GM12891 (cell line): ENCODE measurements around the gene RGS14.

Experiments used
- DNase-seq: peaks from one replicate; pipeline ENCODE4 v3.0.0; 2011; ENCODE audit warnings: low spot score; ENCODE audit not compliant: insufficient read length
- FAIRE-seq: peaks from 2 replicates; lab custom pipeline; 2011; peaks lifted over from hg19 to GRCh38; lab: Jason Lieb, UNC
- PAX5 ChIP-seq: IDR thresholded peaks from 2 replicates; pipeline ENCODE4 v1.6.1; 2011; ENCODE audit warnings: low read length, moderate library complexity, mild to moderate bottlenecking; ENCODE audit not compliant: insufficient read depth, severe bottlenecking
- POLR2A ChIP-seq: IDR thresholded peaks from 2 replicates; pipeline ENCODE4 v1.6.1; 2011; ENCODE audit warnings: low read depth, low read length, control low read depth
- POLR2AphosphoS5 ChIP-seq: IDR thresholded peaks from 2 replicates; pipeline ENCODE4 v1.6.1; 2011; ENCODE audit warnings: low read depth, low read length, control low read depth
- POU2F2 ChIP-seq: IDR thresholded peaks from 2 replicates; pipeline ENCODE4 v1.6.1; 2011; ENCODE audit warnings: low read depth, mild to moderate bottlenecking, control low read depth, low read length, moderate library complexity
- SPI1 ChIP-seq: IDR thresholded peaks from 2 replicates; pipeline ENCODE4 v1.6.1; 2011; ENCODE audit warnings: low read depth, low read length, control low read depth
- TAF1 ChIP-seq: IDR thresholded peaks from 2 replicates; pipeline ENCODE4 v1.6.1; 2011; ENCODE audit warnings: low read depth, low read length, control low read depth

RGS14 gene

DNA sequence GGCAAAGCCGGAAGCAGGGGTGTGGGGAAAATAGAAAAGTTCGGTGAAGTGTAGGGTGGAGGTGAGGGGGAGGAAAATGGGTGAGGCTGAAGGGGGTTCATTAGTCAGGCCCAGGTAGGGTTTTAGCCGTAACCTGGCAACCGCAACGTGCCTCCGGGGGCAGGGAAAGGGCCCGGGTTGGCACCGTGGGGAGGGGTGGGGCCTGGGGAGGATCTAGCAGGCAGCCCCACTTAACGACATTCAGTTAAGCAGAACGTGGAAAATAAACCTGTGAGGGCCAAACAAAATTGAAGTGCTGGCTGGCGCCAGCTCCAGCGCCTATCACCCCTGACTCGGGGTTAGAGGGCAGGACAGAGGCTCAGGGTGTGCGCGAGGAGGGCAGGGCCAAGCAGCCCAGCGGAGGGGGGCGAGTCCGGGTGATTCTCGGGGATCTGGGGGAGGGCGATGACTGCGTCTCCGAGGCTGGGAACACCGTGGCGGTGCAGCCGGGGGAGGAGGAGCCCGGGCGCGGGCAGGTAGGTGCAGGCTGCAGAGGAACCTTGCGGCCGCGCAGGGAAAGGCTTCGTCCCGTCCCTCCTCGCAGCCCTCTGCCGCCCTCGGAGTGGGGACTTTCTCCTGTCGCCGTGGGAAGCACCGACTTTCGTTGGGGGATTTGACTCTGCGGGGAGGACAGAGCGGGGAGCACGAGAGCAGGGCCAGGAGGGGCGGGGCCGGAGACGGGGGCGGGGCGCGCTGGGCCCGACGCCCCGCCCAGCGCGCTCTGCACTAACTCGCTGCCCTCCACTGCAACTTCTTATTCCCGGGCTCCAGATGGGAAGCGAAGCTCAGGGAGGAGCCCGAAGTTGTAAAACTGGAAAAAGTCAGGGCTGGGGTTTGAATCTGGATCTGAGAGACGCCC is 5.1 kb downstream of the RGS14 start:
- TF ChIP-seq TAF1 (no peak), POLR2A (no peak), POLR2AphosphoS5 (no peak), POU2F2 (no peak), PAX5 (no peak), SPI1 (no peak)
- DNase-seq (peak; percentile 64), FAIRE-seq (peak; percentile 94)

DNA sequence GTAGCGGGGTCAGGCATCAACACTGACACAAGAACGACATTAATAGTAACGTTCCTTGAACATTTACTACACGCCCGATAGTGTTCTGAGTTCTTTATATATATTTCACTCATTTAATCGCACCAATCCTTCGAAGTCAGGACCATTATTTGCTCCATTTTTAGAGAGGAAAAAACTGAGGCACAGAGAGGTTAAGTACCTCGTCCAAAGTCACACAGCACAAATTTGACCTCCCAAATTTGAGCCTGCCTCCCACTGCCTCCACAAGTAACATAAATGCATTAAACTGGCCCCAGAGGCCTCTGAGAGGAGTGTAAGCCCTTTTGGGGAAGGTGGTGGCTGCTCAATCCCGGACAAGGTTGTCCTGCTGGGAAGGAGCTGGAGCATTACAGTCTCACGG is 5.8 kb downstream of the RGS14 start:
- FAIRE-seq (no peak), DNase-seq (no peak)
- TF ChIP-seq SPI1 (no peak), PAX5 (no peak), POU2F2 (no peak), TAF1 (no peak), POLR2A (no peak), POLR2AphosphoS5 (no peak)

- DNase-seq (no peak), FAIRE-seq (peak; percentile 81)
- TF ChIP-seq TAF1 (no peak), SPI1 (peak; percentile 5; the same call in 1 of the 2 replicates), POLR2AphosphoS5 (no peak), POLR2A (no peak)
These were observed 6.6 kb downstream of the RGS14 start for GRCh38 chr5:177364159-177364962.

DNA sequence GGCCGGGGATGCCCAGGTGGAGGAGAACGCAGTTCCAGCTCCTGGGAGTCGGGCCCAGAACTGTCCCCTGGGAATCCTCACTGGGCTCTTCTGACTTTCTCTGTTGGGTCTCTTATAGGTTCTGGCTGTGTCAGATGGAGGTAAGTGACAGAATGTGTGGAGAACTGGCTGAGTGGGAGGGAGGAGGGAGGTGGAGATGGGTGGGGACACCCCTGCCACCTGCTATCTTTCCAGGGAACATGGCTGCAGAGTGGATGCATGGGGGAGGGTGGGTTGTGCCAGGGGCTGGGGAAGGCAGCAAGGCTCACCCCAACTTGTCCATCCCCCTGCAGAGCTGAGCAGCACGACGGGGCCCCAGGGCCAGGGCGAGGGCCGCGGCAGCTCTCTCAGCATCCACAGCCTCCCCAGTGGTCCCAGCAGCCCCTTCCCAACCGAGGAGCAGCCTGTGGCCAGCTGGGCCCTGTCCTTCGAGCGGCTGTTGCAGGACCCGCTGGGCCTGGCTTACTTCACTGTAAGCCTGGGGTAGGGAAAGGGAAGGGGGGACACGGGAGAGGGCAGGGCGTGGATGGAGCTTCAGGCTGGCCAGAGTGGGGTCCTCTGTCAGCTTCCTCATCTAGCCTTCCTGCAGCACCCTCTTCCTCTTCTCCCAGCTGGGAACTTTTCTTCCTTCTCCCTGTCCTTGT is 8.3 kb downstream of the RGS14 start:
- FAIRE-seq = no peak
- no peak for DNase-seq
- TF ChIP-seq TAF1 = no peak
- no peak for TF ChIP-seq POU2F2
- no peak for TF ChIP-seq POLR2AphosphoS5
- no peak for TF ChIP-seq SPI1

DNA sequence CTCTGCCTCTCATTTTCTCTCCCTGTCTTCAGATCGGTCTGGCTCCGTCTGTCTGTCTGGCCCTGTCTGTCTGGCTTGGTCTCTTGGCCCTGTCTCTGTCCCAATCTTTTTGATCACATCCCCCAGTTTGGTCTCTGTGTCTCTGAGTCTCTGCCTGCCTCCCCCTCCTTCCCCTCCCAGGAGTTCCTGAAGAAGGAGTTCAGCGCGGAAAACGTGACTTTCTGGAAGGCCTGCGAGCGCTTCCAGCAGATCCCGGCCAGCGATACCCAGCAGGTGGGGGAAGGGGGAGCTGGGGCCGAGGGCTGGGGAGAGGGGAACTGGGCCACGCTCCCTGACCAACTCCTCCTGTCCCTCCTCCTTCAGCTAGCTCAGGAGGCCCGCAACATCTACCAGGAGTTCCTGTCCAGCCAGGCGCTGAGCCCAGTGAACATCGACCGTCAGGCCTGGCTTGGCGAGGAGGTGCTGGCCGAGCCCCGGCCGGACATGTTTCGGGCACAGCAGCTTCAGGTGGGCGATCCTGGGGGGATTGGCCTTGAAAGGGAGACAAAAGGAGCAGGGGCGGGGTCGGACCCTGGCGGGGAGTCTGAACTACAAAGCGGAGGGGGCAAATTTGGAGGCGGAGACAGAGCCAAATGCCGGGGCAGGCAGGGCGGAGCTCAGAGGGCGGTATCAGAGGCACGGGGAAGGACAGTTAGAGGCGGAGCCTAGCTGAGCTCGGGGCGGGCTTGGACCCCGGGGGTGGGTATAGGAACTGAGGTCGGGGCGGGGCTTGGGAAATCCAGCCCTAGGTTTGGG is 9.0 kb downstream of the RGS14 start:
- no peak for DNase-seq
- FAIRE-seq = no peak
- TF ChIP-seq SPI1 (no peak), POU2F2 (no peak), POLR2AphosphoS5 (no peak), TAF1 (no peak), PAX5 (no peak), POLR2A (no peak)

DNA sequence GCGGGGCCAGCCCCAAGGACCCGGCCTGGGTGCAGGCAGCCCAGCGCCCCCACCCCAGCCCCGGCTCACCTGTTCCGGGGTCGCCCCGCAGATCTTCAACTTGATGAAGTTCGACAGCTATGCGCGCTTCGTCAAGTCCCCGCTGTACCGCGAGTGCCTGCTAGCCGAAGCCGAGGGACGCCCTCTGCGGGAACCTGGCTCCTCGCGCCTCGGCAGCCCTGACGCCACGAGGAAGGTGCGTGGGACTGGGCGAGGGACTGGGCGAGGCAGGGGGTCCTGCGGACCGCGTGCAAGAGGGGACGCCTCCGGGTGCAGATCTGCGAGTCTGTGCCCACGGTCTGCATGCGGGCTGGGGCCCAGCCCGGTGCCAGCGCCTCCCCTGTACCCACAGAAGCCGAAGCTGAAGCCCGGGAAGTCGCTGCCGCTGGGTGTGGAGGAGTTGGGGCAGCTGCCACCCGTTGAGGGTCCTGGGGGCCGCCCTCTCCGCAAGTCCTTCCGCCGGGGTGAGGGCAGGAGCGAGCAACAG is 9.7 kb downstream of the RGS14 start:
- FAIRE-seq = no peak
- no peak for DNase-seq
- TF ChIP-seq POLR2AphosphoS5 (no peak), SPI1 (no peak), POLR2A (no peak), PAX5 (no peak), POU2F2 (no peak)

DNA sequence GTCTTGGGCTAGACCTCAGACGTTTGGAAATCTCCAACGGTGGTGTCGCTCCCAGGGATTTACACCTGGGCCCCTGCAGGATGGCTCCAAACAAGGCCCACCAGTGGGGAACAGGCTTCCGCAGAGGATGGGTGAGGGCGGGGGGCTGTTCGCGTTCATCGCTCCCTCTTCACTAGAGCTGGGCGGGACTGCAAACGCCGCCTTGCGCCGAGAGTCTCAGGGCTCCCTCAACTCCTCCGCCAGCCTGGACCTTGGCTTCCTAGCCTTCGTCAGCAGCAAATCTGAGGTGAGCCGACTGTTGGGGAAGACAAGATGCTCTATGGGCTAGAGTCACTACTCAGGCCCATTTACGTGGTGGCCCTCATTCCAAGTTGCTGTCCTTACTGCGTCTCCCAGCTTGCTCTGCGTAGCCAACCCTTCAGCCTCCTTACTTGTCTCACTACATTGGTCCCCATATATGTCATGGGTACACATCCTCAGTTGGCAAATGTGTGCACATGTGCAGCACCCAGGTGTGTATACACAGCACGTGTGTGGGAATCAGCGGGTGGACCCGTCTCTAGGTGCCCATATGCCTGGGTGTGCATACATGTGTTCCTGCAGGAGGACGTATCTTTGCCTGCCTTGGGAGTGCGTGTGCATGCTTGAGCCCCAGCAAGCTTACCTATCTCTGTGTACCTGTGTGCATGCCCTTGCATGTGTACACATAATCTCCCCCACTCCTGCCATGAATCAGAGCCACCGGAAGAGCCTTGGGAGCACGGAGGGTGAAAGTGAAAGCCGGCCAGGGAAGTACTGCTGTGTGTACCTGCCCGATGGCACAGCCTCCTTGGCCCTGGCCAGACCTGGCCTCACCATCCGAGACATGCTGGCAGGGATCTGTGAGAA is 10.5 kb downstream of the RGS14 start:
- no peak for FAIRE-seq
- DNase-seq = no peak

More for the DNA sequence above, 10.5 kb downstream of the RGS14 start:
- TF ChIP-seq POLR2AphosphoS5 = no peak
- no peak for TF ChIP-seq TAF1
- TF ChIP-seq SPI1 = no peak
- TF ChIP-seq POLR2A = no peak
- no peak for TF ChIP-seq PAX5
- no peak for TF ChIP-seq POU2F2
